Gastrocnemius medialis (tissue), 4 donors: ENCODE measurements around the gene PLAC8. TPM values are rescaled to one million over a fixed set of nuclear protein-coding genes. Genes with fewer than 3 reads are reported as not detected.
A peak's percentile ranks its signal among the peaks of the same experiment; 100 is the strongest.
"Not testable (repeated sequence)": the region's sequence is repeated elsewhere in the genome, so short reads cannot be mapped to it uniquely, and the experiment has no call there.

ENCODE experiments used
- ATAC-seq, 2 donors: fragments of 150-250 bp; one replicate each; pipeline ENCODE4 v1.9.1; 2016
- DNase-seq, 2 donors: peaks; one replicate each; pipeline ENCODE4 v3.0.0-alpha.2; 2019
- H3K27ac ChIP-seq, 4 donors: fragments of 200-600 bp; sonication (generic); 1 replicate in 1 of 4; 2 replicates in 3 of 4; pipeline ENCODE4 v1.5.1; 2016 to 2018; ENCODE audit warnings: mild to moderate bottlenecking in 2 of 4, moderate library complexity in 1 of 4
- H3K27me3 ChIP-seq, 3 donors: fragments of 200-600 bp; sonication (generic) in 2 of 3; 1 replicate in 1 of 3; 2 replicates in 2 of 3; pipeline versions ENCODE4 v1.5.1 to v1.6.0; 2016 to 2019; ENCODE audit warnings: mild to moderate bottlenecking in 1 of 3, moderate library complexity in 1 of 3
- H3K36me3 ChIP-seq, 2 donors: fragments of 200-600 bp; sonication (generic) in 1 of 2; one replicate each; pipeline ENCODE4 v1.5.1; 2017 to 2018
- H3K4me1 ChIP-seq, 2 donors: fragments of 200-600 bp; sonication (generic) in 1 of 2; one replicate each; pipeline ENCODE4 v1.5.1; 2016 to 2017; ENCODE audit warnings: mild to moderate bottlenecking in 2 of 2
- H3K4me3 ChIP-seq, 4 donors: fragments of 200-600 bp; sonication (generic) in 3 of 4; 1 replicate in 1 of 4; 2 replicates in 3 of 4; pipeline ENCODE4 v1.5.1; 2016 to 2019; ENCODE audit warnings: mild to moderate bottlenecking in 2 of 4
- H3K9me3 ChIP-seq, 3 donors: fragments of 200-600 bp; sonication (generic) in 2 of 3; 1 replicate in 1 of 3; 2 replicates in 2 of 3; pipeline ENCODE4 v1.5.1; 2016 to 2019
- POLR2A ChIP-seq, 2 donors: fragments of 450-650 bp; IDR thresholded peaks; one replicate each; pipeline ENCODE4 v1.6.1; 2017; ENCODE audit warnings: antibody characterized with exemption in 2 of 2, mild to moderate bottlenecking in 2 of 2, moderate library complexity in 2 of 2
- in situ Hi-C, 4 donors: fragments of 200-750 bp; cut with MboI; loops; one replicate each; pipeline versions ENCODE4 v1.15.0 to v1.8.0; 2017; ENCODE audit warnings: low sequenced_read_pairs in 4 of 4
- intact Hi-C: fragments of 100-400 bp; cut with DNase I; formaldehyde crosslinking; loops from one replicate; pipeline ENCODE4 v1.15.1; 2023; ENCODE audit warnings: low total_unique reads
- total RNA-seq, 4 donors: library from RNA; depleted of rRNA; stranded (reverse); fragments of >200 nt; gene quantifications; one replicate each; pipeline versions ENCODE4 v1.1.0 to v1.2.3, GENCODE V29; 2016
- TF ChIP-seq, protein P1 (sequence below), 5 experiments: fragments of 450-650 bp in 3 of 5; fragments of 200-600 bp in 2 of 5; sonication (generic) in 2 of 5; IDR thresholded peaks in 4 of 5; conservative IDR thresholded peaks in 1 of 5; 1 replicate in 4 of 5; 2 replicates in 1 of 5; pipeline ENCODE4 v1.5.1; 2016 to 2019; ENCODE audit warnings: antibody characterized with exemption in 5 of 5, mild to moderate bottlenecking in 3 of 5, moderate library complexity in 3 of 5

Gene PLAC8
- total RNA-seq, 4 donors from 2014 or later: 0.23 to 1.1 (median 0.53) TPM; not detected in 1

DNA sequence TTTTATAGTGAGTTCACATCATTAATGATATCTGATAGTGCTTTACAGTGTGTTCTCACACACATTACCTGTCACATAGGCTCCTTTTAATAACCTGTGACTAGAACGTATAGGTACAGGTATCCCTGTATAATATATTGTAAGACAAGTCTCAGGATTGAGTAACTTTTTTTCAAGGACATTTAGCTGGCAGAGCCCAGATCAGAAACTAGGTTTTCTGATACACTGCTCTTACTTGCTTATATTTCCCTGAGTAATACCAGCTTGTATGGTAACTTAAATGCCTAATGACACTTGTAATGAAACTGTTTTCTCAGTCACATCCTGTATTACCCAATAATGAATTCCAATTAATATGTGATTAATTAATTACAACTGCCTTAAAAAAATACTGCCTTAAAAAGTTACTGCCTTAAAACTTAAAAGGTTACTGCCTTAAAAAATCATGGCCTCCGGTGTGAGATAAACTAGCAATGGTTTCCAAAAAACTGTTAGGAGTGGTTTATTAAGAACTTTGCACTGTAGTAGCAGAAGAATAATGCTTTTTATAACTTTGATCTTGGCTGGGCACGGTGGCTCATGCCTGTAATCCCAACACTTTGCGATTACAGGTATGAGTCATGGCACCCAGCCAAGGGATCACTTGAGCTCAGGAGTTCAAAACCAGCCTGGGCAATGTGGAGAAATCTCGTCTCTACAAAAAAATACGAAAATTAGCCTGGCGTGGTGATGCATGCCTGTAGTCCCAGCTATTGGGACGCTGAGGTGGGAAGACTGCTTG is 67.6 kb downstream of the PLAC8 start:
- DNase-seq (no peak), ATAC-seq (no peak)
- intact Hi-C loops: no loop called here
- H3K36me3 ChIP-seq: peaks cover 0 to 30% of the 10 kb centered on the region in 2 donors
- H3K4me3 ChIP-seq: no peak overlapping the region
- no peak for TF ChIP-seq POLR2A (IDR thresholded peaks at IDR 0.05)
- peaks cover 5 to 9% of the 10 kb centered on the region in 2 donors for H3K4me1 ChIP-seq
- in situ Hi-C loops: loop anchor here in 2 of 4 donors (25.0 kb wide), 1 partner anchor 415 kb away; the partner anchor contains the start of genes HELQ (in 2 of the 2) and MRPS18C (in 2 of the 2)
- no peaks in the 10 kb centered on the region for H3K9me3 ChIP-seq
- H3K27me3 ChIP-seq: no peaks in the 10 kb centered on the region
- H3K27ac ChIP-seq: peak overlapping the region in 1 of 4 donors; percentile 30

DNA sequence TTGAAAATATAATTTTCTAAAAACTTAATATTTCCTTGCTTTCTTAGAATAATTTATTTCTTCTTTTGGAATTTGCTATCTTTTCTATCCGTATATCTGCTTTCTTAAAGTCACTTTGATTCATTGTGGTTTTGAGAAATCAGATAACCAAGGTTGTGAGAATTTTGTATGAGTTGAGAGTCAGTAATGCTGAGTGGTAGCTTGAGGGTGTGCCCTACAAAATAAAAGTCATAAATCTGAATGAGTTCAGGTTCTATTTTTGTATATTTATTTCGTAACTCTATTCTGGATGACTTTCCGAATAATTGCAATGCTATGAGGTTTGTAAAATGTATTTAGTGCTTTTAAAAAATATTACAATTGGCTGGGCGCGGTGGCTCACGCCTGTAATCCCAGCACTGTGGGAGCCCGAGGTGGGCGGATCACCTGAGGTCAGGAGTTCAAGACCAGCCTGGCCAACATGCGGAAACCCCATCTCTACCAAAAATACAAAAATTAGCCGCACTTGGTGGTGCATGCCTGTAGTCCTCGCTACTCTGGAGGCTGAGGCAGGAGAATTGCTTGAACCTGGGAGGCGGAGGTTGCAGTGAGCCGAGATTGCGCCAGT is 70.6 kb downstream of the PLAC8 start:
- intact Hi-C loops (no loop called here), in situ Hi-C loops (loop anchor here in 2 of 4 donors (25.0 kb wide), 1 partner anchor 418 kb away; the partner anchor contains the start of genes HELQ (in 2 of the 2) and MRPS18C (in 2 of the 2))
- Histone ChIP-seq H3K4me1 (peaks cover 5 to 15% of the 10 kb centered on the region in 2 donors), H3K27me3 (no peaks in the 10 kb centered on the region), H3K4me3 (no peak overlapping the region), H3K36me3 (peaks cover 0 to 3% of the 10 kb centered on the region in 2 donors), H3K27ac (peak overlapping the region; percentile 59 to 76 (median 72)), H3K9me3 (no peaks in the 10 kb centered on the region)
- DNase-seq: no peak
- peak; percentile 89 to 96 for ATAC-seq
- no peak for TF ChIP-seq POLR2A (IDR thresholded peaks at IDR 0.05)
- TF ChIP-seq, protein P1, sequence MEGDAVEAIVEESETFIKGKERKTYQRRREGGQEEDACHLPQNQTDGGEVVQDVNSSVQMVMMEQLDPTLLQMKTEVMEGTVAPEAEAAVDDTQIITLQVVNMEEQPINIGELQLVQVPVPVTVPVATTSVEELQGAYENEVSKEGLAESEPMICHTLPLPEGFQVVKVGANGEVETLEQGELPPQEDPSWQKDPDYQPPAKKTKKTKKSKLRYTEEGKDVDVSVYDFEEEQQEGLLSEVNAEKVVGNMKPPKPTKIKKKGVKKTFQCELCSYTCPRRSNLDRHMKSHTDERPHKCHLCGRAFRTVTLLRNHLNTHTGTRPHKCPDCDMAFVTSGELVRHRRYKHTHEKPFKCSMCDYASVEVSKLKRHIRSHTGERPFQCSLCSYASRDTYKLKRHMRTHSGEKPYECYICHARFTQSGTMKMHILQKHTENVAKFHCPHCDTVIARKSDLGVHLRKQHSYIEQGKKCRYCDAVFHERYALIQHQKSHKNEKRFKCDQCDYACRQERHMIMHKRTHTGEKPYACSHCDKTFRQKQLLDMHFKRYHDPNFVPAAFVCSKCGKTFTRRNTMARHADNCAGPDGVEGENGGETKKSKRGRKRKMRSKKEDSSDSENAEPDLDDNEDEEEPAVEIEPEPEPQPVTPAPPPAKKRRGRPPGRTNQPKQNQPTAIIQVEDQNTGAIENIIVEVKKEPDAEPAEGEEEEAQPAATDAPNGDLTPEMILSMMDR (IDR thresholded peaks at IDR 0.05 in 4 of 5, conservative IDR thresholded peaks at IDR 0.05 in 1 of 5): no peak

DNA sequence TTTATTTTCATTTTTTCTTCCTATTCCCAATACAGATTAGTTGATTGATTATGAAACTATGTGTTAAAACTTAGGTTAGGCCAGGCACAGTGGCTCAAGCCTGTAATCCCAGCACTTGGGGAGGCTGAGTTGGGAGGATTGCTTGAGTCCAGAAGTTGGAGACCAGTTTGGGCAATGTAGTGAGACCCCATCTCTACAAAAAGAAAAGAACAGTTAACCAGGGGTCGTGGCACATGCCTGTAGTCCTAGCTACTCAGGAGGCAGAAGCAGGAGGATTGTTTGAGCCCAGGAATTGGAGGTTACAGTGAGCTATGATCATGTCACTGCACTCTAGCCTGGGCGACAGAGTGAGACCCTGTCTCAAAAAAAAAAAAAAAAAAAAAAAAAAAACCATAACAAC is 71.4 kb downstream of the PLAC8 start:
- H3K9me3 ChIP-seq, intact Hi-C loops, H3K4me3 ChIP-seq, H3K27me3 ChIP-seq, H3K36me3 ChIP-seq, ATAC-seq, DNase-seq: not testable (repeated sequence)
- Histone ChIP-seq H3K4me1 (peaks cover 6 to 17% of the 10 kb centered on the region in 2 donors), H3K27ac (peak overlapping the region; percentile 59 to 76 (median 72))
- in situ Hi-C loops: loop anchor here in 2 of 4 donors (25.0 kb wide), 1 partner anchor 419 kb away; the partner anchor contains the start of genes HELQ (in 2 of the 2) and MRPS18C (in 2 of the 2)

DNA sequence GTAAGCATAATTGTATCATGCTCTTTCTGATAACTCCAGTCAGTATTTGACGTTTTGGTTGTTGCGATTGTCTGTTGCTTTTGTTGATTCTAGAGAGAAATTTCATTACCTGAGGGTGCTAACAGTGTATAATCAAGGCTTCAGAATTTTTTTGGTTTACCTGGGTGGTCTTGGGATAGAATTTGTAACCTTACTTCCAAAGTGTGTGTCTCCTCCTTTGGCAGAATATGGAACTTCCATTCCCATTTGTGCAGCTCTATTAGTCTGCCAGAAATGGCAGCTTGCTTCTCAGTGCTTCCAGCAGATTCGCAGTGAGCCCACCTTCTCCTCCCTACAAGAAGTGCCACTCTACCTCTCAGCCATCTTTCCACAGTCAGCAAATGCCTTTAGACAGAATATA is 74.3 kb downstream of the PLAC8 start:
- intact Hi-C loops (no loop called here), in situ Hi-C loops (loop anchor here in 2 of 4 donors (25.0 kb wide), 1 partner anchor 422 kb away; the partner anchor contains the start of genes HELQ (in 2 of the 2) and MRPS18C (in 2 of the 2))
- H3K27ac ChIP-seq: peak overlapping the region in 1 of 4 donors; percentile 22
- TF ChIP-seq POLR2A (IDR thresholded peaks at IDR 0.05): no peak
- TF ChIP-seq, protein P1 (IDR thresholded peaks at IDR 0.05 in 4 of 5, conservative IDR thresholded peaks at IDR 0.05 in 1 of 5): no peak
- no peak overlapping the region for H3K4me3 ChIP-seq
- H3K9me3 ChIP-seq: no peaks in the 10 kb centered on the region
- H3K27me3 ChIP-seq: no peaks in the 10 kb centered on the region
- DNase-seq (no peak), ATAC-seq (no peak)
- H3K36me3 ChIP-seq: no peaks in the 10 kb centered on the region
- peaks cover 31 to 42% of the 10 kb centered on the region in 2 donors for H3K4me1 ChIP-seq

Other genes starting within 250 kb of the PLAC8 start
- gene SEC31A, start 223.6 kb downstream of the PLAC8 start, total RNA-seq: 100 to 1,000 TPM in 3 of 4 donors, 10 to 100 TPM in 1; 95.2 to 112 (median 105) TPM
- gene THAP9, start 214.0 kb downstream of the PLAC8 start, total RNA-seq: 10 to 100 TPM in 1 of 4 donors, 1 to 10 TPM in 3; 7.6 to 11.1 (median 8.4) TPM
- 10 to 100 TPM; 12.0 to 25.0 (median 14.5) TPM for gene LIN54, start 103.9 kb downstream of the PLAC8 start, total RNA-seq
- 100 to 1,000 TPM in 2 of 4 donors, 10 to 100 TPM in 2; 67.9 to 151 (median 91.9) TPM for gene COPS4, start 79.5 kb downstream of the PLAC8 start, total RNA-seq
- gene COQ2, start 170.1 kb upstream of the PLAC8 start, total RNA-seq: 10 to 100 TPM in 3 of 4 donors, 1 to 10 TPM in 1; 9.0 to 15.7 (median 11.5) TPM
- gene HPSE, start 220.1 kb upstream of the PLAC8 start, total RNA-seq: under 1 TPM; 0.05 to 0.42 (median 0.25) TPM